Type B pancreatic cell (in vitro differentiated cells): ENCODE measurements around the gene CAPN5. TPM values are rescaled to one million over a fixed set of nuclear protein-coding genes. Genes with fewer than 3 reads are reported as not detected.
A peak's percentile ranks its signal among the peaks of the same experiment; 100 is the strongest.

Experiments
- DNase-seq: peaks from one replicate; pipeline ENCODE4 v3.0.0; 2021; ENCODE audit warnings: mixed read lengths; ENCODE audit not compliant: unreplicated experiment; ENCODE audit errors: extremely low spot score
- H3K27ac Mint-ChIP-seq: 2 replicates; pipeline ENCODE4 v1.8.0; 2021; ENCODE audit warnings: mild to moderate bottlenecking, mixed read lengths
- H3K27me3 Mint-ChIP-seq: 2 replicates; pipeline ENCODE4 v1.8.0; 2021; ENCODE audit warnings: mixed read lengths
- H3K36me3 Mint-ChIP-seq: 2 replicates; pipeline ENCODE4 v1.8.0; 2021; ENCODE audit warnings: mixed read lengths
- H3K4me1 Mint-ChIP-seq: one replicate; pipeline ENCODE4 v1.8.0; 2021; ENCODE audit warnings: mixed read lengths; ENCODE audit not compliant: unreplicated experiment
- H3K4me3 Mint-ChIP-seq: 2 replicates; pipeline ENCODE4 v1.8.0; 2021; ENCODE audit warnings: mild to moderate bottlenecking, mixed read lengths
- H3K9me3 Mint-ChIP-seq: 2 replicates; pipeline ENCODE4 v1.8.0; 2021; ENCODE audit warnings: mixed read lengths
- total RNA-seq: library from RNA; stranded (reverse); gene quantifications from 2 replicates; pipeline ENCODE4 v1.2.1, GENCODE V29; 2021; ENCODE audit warnings: low replicate concordance
- TF ChIP-seq, protein P1 (sequence below): fragments of 200-600 bp; sonication (generic); conservative IDR thresholded peaks from 2 replicates; pipeline ENCODE4 v1.5.0; 2021; ENCODE audit warnings: antibody characterized with exemption, mild to moderate bottlenecking

Gene CAPN5
- total RNA-seq, 1 donor from 2014 or later, result 18.8 TPM

DNA sequence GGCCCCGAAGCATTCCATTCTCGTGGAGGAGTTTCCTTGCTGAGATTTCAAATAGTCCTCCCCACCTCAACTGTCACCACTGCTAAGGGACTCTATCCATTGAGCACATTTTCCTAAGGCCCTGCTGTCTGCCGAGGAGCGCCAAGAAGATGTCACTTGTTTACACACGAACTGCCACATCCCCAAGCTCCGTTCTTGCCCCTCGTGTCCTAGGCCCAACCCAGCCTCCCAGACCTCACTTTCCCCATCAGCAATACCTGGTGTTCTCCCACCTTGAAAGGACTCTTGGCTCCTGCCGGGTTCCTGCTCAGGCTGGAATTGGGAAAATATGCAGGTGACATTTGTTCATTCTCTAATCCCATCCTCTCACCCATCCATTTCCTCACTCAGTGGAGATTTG, 57.3 kb downstream of the CAPN5 start:
- no peak for DNase-seq
- Mint-ChIP-seq H3K27me3 (no peaks in the 10 kb centered on the region), H3K9me3 (no peaks in the 10 kb centered on the region), H3K27ac (no peak overlapping the region), H3K4me1 (peaks cover 11% of the 10 kb centered on the region), H3K4me3 (no peak overlapping the region), H3K36me3 (no peaks in the 10 kb centered on the region)
- TF ChIP-seq, protein P1, sequence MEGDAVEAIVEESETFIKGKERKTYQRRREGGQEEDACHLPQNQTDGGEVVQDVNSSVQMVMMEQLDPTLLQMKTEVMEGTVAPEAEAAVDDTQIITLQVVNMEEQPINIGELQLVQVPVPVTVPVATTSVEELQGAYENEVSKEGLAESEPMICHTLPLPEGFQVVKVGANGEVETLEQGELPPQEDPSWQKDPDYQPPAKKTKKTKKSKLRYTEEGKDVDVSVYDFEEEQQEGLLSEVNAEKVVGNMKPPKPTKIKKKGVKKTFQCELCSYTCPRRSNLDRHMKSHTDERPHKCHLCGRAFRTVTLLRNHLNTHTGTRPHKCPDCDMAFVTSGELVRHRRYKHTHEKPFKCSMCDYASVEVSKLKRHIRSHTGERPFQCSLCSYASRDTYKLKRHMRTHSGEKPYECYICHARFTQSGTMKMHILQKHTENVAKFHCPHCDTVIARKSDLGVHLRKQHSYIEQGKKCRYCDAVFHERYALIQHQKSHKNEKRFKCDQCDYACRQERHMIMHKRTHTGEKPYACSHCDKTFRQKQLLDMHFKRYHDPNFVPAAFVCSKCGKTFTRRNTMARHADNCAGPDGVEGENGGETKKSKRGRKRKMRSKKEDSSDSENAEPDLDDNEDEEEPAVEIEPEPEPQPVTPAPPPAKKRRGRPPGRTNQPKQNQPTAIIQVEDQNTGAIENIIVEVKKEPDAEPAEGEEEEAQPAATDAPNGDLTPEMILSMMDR, result no peak

DNA sequence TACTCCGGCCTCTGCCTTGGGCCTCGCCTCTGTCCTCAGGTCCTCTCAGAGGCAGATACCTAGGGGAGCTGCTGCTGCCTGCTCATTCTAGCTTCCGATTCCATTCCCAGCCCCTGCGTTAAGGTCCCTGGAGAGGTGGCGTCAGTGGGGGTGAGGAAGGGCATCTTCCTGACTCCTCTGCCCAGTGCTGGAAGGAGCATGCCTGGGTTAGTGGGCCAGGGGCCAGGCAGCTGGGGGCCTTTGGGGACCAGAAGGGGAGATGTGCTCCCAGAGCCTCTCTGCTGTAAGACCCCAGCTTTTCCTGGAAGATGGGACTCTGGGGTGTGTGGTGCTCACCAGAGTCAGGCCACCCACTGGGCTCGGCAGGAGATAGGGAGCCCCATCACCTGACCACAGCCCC, 57.7 kb downstream of the CAPN5 start:
- Mint-ChIP-seq H3K27me3 (no peaks in the 10 kb centered on the region), H3K4me1 (peaks cover 13% of the 10 kb centered on the region), H3K36me3 (no peaks in the 10 kb centered on the region), H3K27ac (no peak overlapping the region), H3K9me3 (no peaks in the 10 kb centered on the region), H3K4me3 (no peak overlapping the region)
- TF ChIP-seq, protein P1, result no peak
- DNase-seq, result no peak

DNA sequence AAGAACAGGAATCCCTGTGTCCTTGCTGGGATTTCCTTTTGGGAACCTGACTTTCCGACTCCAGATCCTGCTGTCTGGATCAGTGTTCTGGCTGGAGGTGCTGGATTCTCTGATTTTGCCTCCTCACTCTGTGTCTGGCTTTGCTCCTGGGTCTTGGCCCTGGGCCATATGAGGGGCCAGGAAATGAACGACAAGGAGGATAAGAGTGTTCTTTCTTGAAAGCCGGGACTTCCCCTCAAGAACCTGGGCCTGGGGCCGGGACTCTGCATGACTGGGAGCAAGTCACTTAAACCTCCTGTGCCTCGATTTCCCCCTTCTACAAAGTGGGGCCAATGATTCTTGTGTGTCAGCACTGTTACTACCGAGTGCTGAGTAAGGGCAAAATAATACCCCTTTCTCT, 58.4 kb downstream of the CAPN5 start:
- H3K9me3 Mint-ChIP-seq, result no peaks in the 10 kb centered on the region
- no peak for DNase-seq

DNA sequence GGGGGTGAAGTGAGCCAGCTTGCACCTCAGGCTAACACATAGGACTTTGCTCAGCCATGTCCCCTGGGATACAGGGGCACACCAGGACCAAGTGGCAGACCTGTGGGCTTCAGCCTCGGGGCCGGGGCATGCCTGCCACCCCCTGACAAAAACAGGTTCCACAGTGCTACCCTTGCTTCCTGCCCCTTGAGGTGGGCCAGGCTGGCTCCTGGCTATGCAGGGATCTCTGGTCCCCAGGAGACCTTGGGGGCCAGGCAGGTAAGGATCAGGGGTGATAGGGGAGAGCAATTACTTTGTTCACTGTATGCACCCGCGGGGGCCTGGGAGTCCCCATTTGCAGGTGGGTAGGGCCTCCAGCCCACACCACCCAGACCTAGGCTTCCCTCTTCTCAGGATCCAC, 58.9 kb downstream of the CAPN5 start:
- no peak overlapping the region for H3K27ac Mint-ChIP-seq
- DNase-seq, result no peak
- H3K9me3 Mint-ChIP-seq, result no peaks in the 10 kb centered on the region
- H3K27me3 Mint-ChIP-seq, result no peaks in the 10 kb centered on the region
- H3K4me3 Mint-ChIP-seq, result no peak overlapping the region
- H3K4me1 Mint-ChIP-seq, result peaks cover 16% of the 10 kb centered on the region
- no peaks in the 10 kb centered on the region for H3K36me3 Mint-ChIP-seq
- TF ChIP-seq, protein P1, result no peak

More for the DNA sequence above, 58.4 kb downstream of the CAPN5 start:
- TF ChIP-seq, protein P1, result no peak
- H3K27ac Mint-ChIP-seq, result no peak overlapping the region
- no peaks in the 10 kb centered on the region for H3K27me3 Mint-ChIP-seq
- peaks cover 16% of the 10 kb centered on the region for H3K4me1 Mint-ChIP-seq
- no peaks in the 10 kb centered on the region for H3K36me3 Mint-ChIP-seq
- no peak overlapping the region for H3K4me3 Mint-ChIP-seq

DNA sequence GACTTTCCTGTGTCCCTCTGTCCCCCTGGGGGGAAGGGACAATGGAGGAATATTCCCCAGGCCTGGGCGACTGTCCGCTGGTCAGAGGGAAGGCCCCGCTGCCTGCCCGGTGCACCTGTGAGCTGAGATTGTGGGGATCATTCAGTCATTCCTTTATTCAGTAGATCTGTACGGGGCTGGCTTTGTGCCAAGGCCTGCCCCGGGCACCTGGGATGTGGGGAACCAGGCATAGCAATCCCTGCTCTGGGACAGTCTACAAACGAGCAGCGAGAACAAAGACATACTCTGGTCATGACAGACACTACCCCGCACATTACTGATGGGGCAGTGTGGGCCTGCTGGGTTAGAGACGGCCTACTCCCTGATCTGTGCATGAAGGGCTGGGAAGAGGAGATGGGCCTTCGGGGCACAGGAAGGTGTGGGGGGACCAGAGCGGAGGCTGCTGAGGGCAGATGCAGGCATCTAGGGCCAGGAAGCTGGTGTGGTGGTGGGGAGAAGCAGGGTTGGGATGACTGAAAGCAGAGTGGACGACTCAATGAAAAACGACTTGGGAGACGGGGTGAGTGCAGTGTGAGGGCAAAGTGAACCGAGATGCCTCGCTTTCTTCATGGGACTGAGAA, 59.5 kb downstream of the CAPN5 start:
- H3K4me1 Mint-ChIP-seq, result peaks cover 19% of the 10 kb centered on the region
- H3K27ac Mint-ChIP-seq, result no peak overlapping the region

More for the DNA sequence above, 59.5 kb downstream of the CAPN5 start:
- no peaks in the 10 kb centered on the region for H3K27me3 Mint-ChIP-seq
- no peak for DNase-seq
- H3K36me3 Mint-ChIP-seq, result no peaks in the 10 kb centered on the region
- no peaks in the 10 kb centered on the region for H3K9me3 Mint-ChIP-seq
- H3K4me3 Mint-ChIP-seq, result peak overlapping the region; percentile 84
- TF ChIP-seq, protein P1, result no peak
